ENCODE measurements around the gene FBXW7. TPM values are rescaled to one million over a fixed set of nuclear protein-coding genes. Genes with fewer than 3 reads are reported as not detected.

FBXW7 gene
- total RNA-seq, 3 donors from 2014 or later: 55.7 to 247 (median 117) TPM

DNA sequence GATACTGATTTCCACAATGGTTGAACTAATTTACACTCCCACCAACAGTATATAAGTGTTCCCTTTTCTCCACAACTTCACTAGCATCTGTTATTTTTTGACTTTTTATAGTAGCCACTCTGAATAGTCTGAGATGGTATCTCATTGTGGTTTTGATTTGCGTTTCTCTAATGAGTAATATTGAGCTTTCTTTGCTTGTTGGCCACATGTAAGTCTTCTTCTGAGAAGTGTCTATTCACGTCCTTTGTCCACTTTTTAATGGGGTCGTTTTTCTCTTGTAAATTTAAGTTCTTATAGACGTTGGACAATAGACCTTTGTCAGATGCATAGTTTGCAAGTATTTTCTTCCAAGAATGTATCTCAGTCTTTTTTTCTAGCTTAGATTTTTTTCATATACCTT is 10.0 kb downstream of the FBXW7 start:
- H3K4me3 ChIP-seq: no peak overlapping the region
- H3K27ac ChIP-seq: no peak overlapping the region
- H3K4me1 ChIP-seq: no peaks in the 10 kb centered on the region
- TF ChIP-seq POLR2A (IDR thresholded peaks at IDR 0.05): no peak
- no peak for TF ChIP-seq CTCF (IDR thresholded peaks at IDR 0.05)
- no peak for TF ChIP-seq POLR2AphosphoS5 (IDR thresholded peaks at IDR 0.05)
- intact Hi-C loops (cut with DNase I; ENCODE audit: low total_unique reads): no loop called here
- H3K9me3 ChIP-seq: no peaks in the 10 kb centered on the region
- H3K36me3 ChIP-seq: no peaks in the 10 kb centered on the region
- H3K27me3 ChIP-seq: no peaks in the 10 kb centered on the region
- DNase-seq (ENCODE audit: low spot score in 2 of 2): no peak

DNA sequence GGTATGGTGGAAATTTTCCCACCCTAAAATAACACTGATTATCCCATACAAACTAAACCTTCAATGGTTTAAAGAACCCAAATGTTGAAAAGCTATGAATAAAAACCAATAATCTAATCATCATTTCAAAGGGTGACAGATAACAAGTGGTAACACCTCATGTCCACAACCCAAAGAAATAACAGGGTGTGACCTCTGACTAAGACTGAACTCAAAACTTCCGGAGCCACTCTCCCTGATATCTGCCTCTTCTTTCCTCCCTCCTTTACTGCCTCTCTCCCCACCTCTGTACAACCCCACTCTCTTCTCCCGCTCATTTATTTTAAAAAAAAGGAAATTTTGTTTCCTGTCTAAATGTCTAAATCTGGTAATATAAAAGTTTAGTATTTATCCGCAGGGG is 11.5 kb downstream of the FBXW7 start:
- intact Hi-C loops (cut with DNase I; ENCODE audit: low total_unique reads): no loop called here
- Histone ChIP-seq H3K36me3 (no peaks in the 10 kb centered on the region), H3K4me1 (no peaks in the 10 kb centered on the region), H3K27me3 (no peaks in the 10 kb centered on the region), H3K4me3 (no peak overlapping the region), H3K9me3 (no peaks in the 10 kb centered on the region), H3K27ac (no peak overlapping the region)
- no peak for DNase-seq (ENCODE audit: low spot score in 2 of 2)
- no peak for TF ChIP-seq CTCF (IDR thresholded peaks at IDR 0.05)
- TF ChIP-seq POLR2A (IDR thresholded peaks at IDR 0.05): no peak
- TF ChIP-seq POLR2AphosphoS5 (IDR thresholded peaks at IDR 0.05): no peak

DNA sequence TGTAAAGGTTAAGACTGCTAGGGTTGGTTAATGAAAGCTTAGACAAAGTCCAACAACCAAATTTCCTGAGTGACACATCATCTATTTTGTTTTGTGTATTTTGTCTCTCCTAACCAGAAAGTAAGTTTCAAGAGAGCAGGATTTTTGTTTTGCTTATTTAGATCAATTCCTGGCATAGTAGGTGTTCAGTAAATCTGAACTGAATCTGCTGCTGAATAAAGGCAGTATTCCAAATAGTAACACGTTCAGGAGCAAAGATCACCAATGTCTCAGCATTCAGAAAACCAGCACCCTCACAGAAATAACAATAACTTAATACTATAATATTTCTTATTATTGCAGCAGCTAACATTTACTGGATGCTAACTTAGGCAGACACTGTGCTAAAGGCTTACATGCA is 12.2 kb downstream of the FBXW7 start:
- Histone ChIP-seq H3K9me3 (no peaks in the 10 kb centered on the region), H3K4me3 (no peak overlapping the region), H3K4me1 (no peaks in the 10 kb centered on the region), H3K36me3 (no peaks in the 10 kb centered on the region), H3K27ac (no peak overlapping the region), H3K27me3 (no peaks in the 10 kb centered on the region)
- intact Hi-C loops (cut with DNase I; ENCODE audit: low total_unique reads): no loop called here
- no peak for DNase-seq (ENCODE audit: low spot score in 2 of 2)
- TF ChIP-seq POLR2A (IDR thresholded peaks at IDR 0.05) (no peak), POLR2AphosphoS5 (IDR thresholded peaks at IDR 0.05) (no peak), CTCF (IDR thresholded peaks at IDR 0.05) (no peak)

DNA sequence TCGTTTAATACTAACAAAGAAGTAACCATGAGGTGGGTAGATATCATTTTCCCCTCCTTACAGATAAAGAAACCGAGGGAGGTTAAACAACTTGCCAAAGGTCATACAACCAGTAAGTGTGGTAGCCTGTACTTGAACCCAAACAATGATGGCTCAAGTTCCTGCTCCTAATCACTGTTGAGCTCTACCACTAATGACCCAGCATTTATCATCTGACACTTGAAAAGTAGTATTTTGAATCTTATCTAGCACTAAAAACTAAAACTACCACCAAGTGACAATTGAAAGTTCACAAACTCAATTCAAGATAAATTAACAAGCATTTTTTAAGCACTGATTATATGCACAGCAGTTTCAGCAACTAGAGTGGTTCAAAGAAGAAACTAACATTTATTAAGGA is 13.1 kb downstream of the FBXW7 start:
- TF ChIP-seq POLR2AphosphoS5 (IDR thresholded peaks at IDR 0.05) (no peak), CTCF (IDR thresholded peaks at IDR 0.05) (no peak)
- no peaks in the 10 kb centered on the region for H3K36me3 ChIP-seq
- DNase-seq (ENCODE audit: low spot score in 2 of 2): no peak
- H3K27me3 ChIP-seq: no peaks in the 10 kb centered on the region
- intact Hi-C loops (cut with DNase I; ENCODE audit: low total_unique reads): no loop called here
- no peaks in the 10 kb centered on the region for H3K4me1 ChIP-seq
- no peak overlapping the region for H3K27ac ChIP-seq
- H3K4me3 ChIP-seq: no peak overlapping the region
- H3K9me3 ChIP-seq: no peaks in the 10 kb centered on the region

DNA sequence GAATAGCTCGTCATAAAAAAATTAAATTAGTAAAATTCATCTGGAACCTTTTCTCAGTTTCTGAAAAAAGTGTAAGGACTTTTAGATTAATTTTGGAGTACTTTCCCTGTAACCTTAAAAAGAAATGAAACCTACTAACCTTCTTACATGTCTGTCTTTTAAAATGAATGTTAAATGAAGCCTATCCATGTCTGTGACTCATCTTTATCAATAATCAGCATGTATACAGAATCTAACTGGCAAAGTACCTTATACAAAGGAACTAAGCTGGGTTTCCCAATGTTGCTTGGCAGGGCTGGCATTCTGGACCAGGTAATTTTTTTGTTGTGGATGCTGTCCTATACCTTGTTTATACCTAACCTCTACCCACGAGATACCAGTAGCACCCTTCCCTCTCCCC is 13.6 kb downstream of the FBXW7 start:
- Histone ChIP-seq H3K4me3 (no peak overlapping the region), H3K27ac (no peak overlapping the region), H3K9me3 (no peaks in the 10 kb centered on the region), H3K27me3 (no peaks in the 10 kb centered on the region), H3K36me3 (no peaks in the 10 kb centered on the region), H3K4me1 (no peaks in the 10 kb centered on the region)
- TF ChIP-seq POLR2AphosphoS5 (IDR thresholded peaks at IDR 0.05) (no peak), CTCF (IDR thresholded peaks at IDR 0.05) (no peak)
- intact Hi-C loops (cut with DNase I; ENCODE audit: low total_unique reads): no loop called here
- DNase-seq (ENCODE audit: low spot score in 2 of 2): no peak

Data from breast epithelium (tissue), 4 donors.